ENCODE results near the gene TTC12. TPM values are rescaled to one million over a fixed set of nuclear protein-coding genes. Genes with fewer than 3 reads are reported as not detected.

Gene TTC12
- polyA plus RNA-seq, 1 of the 3 experiments (the other 2 are of a cell fraction), result 15.1 TPM

GRCh38 chr11:113273720-113274119 is 40.7 kb upstream of the TTC12 start:
- WGBS (ENCODE audit: low lambda C conversion rate), result 75% methylated on average over 10 of the region's 10 CpGs
- no peaks in the 10 kb centered on the region for H3K79me2 ChIP-seq (ENCODE audit: insufficient read depth)
- CTCF ChIA-PET, result interaction anchor here (1.2 to 4.5 kb wide), 8 partner anchors 9 to 1009 kb away, joined by 3 to 38 read pairs (median 5); no protein-coding TSS in a partner anchor

More at GRCh38 chr11:113273720-113274119, 40.7 kb upstream of the TTC12 start:
- H3K9me2 ChIP-seq, result no peaks in the 10 kb centered on the region
- no peak overlapping the region for H3K4me2 ChIP-seq
- H3K4me3 ChIP-seq (ENCODE audit: low read depth in 2 of 2, low read length in 1 of 2), result no peak overlapping the region; a peak in 1 of 4 replicates
- no peak overlapping the region for H2AFZ ChIP-seq (ENCODE audit: low read depth)
- POLR2A ChIA-PET, result interaction anchor here (0.6 to 0.7 kb wide), 2 partner anchors 71 to 421 kb away, joined by 3 read pairs; no protein-coding TSS in a partner anchor
- no peaks in the 10 kb centered on the region for H3F3A ChIP-seq (replicated peaks; ENCODE audit: insufficient read depth)
- no peaks in the 10 kb centered on the region for H3K36me3 ChIP-seq (replicated peaks in 1 of 2; ENCODE audit: control insufficient read depth in 1 of 2, insufficient read depth in 2 of 2, low read length in 1 of 2)
- H4K20me1 ChIP-seq (ENCODE audit: insufficient read depth), result no peaks in the 10 kb centered on the region
- peak overlapping the region in 1 of 2 experiments; percentile 89; a peak in 2 of 4 replicates for H3K27ac ChIP-seq (ENCODE audit: low read depth in 2 of 2, low read length in 1 of 2)
- no peak for TF ChIP-seq GABPA (IDR thresholded peaks at IDR 0.05; ENCODE audit: low read depth)
- TF ChIP-seq MXI1 (IDR thresholded peaks at IDR 0.05; ENCODE audit: low read depth, low read length), result no peak
- TF ChIP-seq FOXJ3 (CRISPR knock-in tag; IDR thresholded peaks at IDR 0.05), result peak; percentile 46; the same call in 1 of the 2 replicates
- peak; percentile 94 for TF ChIP-seq GATA2 (CRISPR knock-in tag; IDR thresholded peaks at IDR 0.05)
- peak; percentile 75 for TF ChIP-seq CHD2 (IDR thresholded peaks at IDR 0.05; ENCODE audit: low read length, partially characterized antibody)
- TF ChIP-seq RCOR1 (IDR thresholded peaks at IDR 0.05; ENCODE audit: low read length), result peak; percentile 74; the same call in 1 of the 2 replicates
- TF ChIP-seq TAF1 (IDR thresholded peaks at IDR 0.05; ENCODE audit: borderline replicate concordance, low read depth, low read length), result no peak
- TF ChIP-seq RXRA (IDR thresholded peaks at IDR 0.05; ENCODE audit: borderline replicate concordance, low read depth), result no peak
- peak; percentile 34; the same call in 1 of the 2 replicates for TF ChIP-seq RAD21 (IDR thresholded peaks at IDR 0.05; ENCODE audit: low read length)
- TF ChIP-seq RFX5 (IDR thresholded peaks at IDR 0.05; ENCODE audit: low read length), result no peak
- no peak for TF ChIP-seq ZBTB33 (IDR thresholded peaks at IDR 0.05; ENCODE audit: borderline replicate concordance, low read depth)
- TF ChIP-seq TCF12 (IDR thresholded peaks at IDR 0.05), result no peak
- peak in 1 of 2 experiments; percentile 94; a peak in 2 of 4 replicates for TF ChIP-seq EP300 (IDR thresholded peaks at IDR 0.05; ENCODE audit: borderline replicate concordance in 1 of 2, low read depth in 1 of 2, low read length in 1 of 2)
- TF ChIP-seq ELF1 (IDR thresholded peaks at IDR 0.05), result no peak
- no peak for TF ChIP-seq SIN3A (IDR thresholded peaks at IDR 0.05; ENCODE audit: borderline replicate concordance, low read depth, low read length)
- TF ChIP-seq, protein P1, sequence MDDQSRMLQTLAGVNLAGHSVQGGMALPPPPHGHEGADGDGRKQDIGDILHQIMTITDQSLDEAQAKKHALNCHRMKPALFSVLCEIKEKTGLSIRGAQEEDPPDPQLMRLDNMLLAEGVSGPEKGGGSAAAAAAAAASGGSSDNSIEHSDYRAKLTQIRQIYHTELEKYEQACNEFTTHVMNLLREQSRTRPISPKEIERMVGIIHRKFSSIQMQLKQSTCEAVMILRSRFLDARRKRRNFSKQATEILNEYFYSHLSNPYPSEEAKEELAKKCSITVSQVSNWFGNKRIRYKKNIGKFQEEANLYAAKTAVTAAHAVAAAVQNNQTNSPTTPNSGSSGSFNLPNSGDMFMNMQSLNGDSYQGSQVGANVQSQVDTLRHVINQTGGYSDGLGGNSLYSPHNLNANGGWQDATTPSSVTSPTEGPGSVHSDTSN (IDR thresholded peaks at IDR 0.05), result no peak
- TF ChIP-seq NRF1 (IDR thresholded peaks at IDR 0.05; ENCODE audit: low read depth, low read length), result no peak
- DNase-seq, result peak; percentile 84
- peaks cover 0 to 29% of the 10 kb centered on the region in 2 experiments; a peak in 1 of 4 replicates for H3K4me1 ChIP-seq (ENCODE audit: control insufficient read depth in 1 of 2, insufficient read depth in 2 of 2, low read depth in 1 of 2, low read length in 1 of 2)
- H3K9ac ChIP-seq, result no peak overlapping the region
- H3K27me3 ChIP-seq (ENCODE audit: insufficient read depth), result no peaks in the 10 kb centered on the region
- H3K9me3 ChIP-seq, result no peaks in the 10 kb centered on the region
